HG03432 (cell line): Measurements from ENCODE around the gene DIAPH2.

Source experiments
- ATAC-seq: cut with Tn5 transposase; IDR thresholded peaks from one replicate; pipeline ENCODE4 v1.9.1; 2021; ENCODE audit warnings: mild to moderate bottlenecking, moderate library complexity; ENCODE audit not compliant: unreplicated experiment

Gene DIAPH2

GRCh38 chrX:96924581-96924980, 239.9 kb downstream of the DIAPH2 start:
- no peak for ATAC-seq

DNA sequence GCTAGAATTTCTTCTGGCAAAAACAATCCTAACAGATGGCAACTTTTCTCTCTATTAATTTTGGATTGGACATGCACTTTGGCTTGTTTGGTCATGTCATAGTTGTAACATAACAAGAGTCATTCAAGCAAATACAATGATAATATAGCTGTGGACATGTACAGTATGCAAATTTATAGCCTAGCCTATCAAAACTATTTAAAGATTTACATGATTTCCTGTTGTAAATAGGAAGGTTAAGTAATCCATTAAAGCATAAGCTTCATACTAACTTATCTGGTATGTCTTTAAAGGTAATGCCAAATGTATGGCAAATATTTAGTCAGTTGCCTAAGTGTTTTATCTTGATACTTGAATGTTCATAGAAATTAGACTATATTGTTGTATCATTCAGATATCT, 244.4 kb downstream of the DIAPH2 start:
- no peak for ATAC-seq

DNA sequence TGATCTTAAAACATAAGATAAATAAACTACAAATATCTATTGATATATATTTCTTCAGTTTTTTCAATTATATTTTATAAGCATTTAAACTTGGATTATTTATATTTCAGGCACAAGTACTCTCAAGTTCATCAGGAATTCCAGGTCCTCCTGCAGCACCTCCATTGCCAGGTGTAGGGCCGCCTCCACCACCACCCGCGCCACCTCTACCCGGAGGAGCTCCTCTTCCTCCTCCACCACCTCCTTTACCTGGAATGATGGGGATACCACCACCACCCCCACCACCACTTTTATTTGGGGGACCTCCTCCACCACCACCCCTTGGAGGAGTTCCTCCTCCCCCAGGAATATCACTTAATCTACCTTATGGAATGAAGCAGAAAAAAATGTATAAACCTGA, 273.1 kb downstream of the DIAPH2 start:
- ATAC-seq: no peak

DNA sequence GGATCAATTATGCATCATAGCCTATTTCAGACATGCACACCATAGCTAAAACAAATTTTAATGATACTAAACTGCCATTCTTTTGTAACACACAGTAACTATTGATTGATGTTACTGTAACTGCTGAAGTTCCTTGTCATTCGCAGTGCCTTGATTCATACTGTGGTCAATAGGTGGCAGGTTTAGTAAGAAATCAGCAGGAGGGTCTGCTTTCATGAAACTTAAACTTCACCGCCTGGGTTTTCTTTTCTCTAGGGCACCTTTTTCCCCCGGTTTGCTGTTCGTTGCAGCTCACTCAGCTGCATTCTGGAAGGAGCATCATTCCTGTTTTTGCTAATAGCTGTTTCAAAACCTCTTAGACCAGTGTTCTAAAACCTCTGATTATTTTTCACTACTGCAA, 287.2 kb downstream of the DIAPH2 start:
- no peak for ATAC-seq

- ATAC-seq: no peak
These were observed 294.3 kb downstream of the DIAPH2 start for GRCh38 chrX:96978906-96979305.

- no peak for ATAC-seq
These were observed 295.1 kb downstream of the DIAPH2 start for GRCh38 chrX:96979766-96980165.

DNA sequence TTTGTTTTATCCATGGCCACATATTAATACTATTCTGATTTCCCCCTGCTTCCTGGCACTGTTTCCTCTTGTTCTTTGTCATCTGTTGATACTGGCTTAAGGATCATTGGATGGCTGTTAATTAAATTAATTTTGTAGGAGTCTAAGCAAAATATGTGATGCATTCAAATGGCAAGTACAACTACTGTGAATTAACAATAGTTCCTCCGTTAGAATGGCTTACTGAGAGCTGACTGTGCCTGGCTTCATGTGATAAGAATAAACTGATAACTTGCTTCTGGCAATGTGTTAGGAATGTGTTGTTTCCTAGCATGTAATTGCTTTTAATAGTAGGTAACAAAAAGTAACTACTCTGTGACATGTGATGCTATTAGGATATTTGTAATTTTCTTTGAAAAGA, 297.5 kb downstream of the DIAPH2 start:
- ATAC-seq: no peak

GRCh38 chrX:96984538-96984937, 299.9 kb downstream of the DIAPH2 start:
- no peak for ATAC-seq

GRCh38 chrX:96985046-96985445, 300.4 kb downstream of the DIAPH2 start:
- ATAC-seq: no peak

GRCh38 chrX:96987228-96987627, 302.6 kb downstream of the DIAPH2 start:
- ATAC-seq: no peak

GRCh38 chrX:96989830-96990571, 305.4 kb downstream of the DIAPH2 start:
- no peak for ATAC-seq

- no peak for ATAC-seq
These were observed 309.5 kb downstream of the DIAPH2 start for GRCh38 chrX:96994093-96994492.

DNA sequence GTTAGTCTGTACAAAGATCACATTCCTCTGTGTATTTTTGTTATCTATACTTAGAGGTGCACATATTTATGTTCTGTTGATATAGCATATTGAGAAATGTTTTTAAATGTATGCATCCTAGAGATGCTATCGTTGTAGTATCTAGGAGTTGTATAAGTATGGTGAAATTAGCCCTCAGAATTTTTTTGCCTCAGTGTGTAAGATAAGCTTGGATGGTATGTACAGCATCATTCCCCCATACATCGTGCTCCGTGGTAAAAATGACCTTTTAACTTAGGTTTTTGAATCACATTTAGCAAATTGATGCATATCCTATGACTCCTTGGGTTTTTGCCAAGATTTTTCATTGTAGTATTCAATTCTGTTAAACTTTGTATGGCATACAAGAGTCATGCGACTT, 312.6 kb downstream of the DIAPH2 start:
- ATAC-seq: no peak

DNA sequence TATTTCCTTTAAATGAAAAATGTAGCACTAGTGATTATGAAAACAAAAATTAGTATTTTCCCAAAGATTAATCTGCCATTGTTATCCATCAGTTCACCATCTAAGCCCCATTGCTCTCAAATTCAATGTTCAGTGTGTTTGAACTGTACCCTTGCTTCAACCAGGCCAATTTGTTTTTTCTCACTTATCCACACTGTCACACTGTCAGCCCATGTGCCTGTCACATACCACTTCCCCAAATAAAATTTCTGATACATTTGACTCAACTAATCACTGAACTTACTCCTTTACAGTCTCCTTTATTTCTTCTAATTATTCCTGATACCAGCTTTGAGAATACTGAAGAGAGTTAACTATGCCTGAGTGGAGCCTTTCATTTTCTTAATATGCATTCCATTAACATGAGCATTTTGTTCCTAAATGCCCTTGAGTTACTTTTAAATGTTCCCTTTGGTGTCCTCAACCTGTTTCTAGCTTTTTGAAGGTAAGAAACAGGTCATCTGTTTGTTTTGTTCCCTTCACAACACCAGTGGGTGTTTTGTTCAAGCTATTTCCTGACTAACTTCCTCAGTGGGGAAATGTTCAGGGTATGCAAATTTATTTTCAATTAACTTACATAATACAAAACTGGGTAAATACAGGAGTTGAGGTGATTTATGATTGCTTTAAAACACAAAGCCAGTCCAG, 316.2 kb downstream of the DIAPH2 start:
- no peak for ATAC-seq

DNA sequence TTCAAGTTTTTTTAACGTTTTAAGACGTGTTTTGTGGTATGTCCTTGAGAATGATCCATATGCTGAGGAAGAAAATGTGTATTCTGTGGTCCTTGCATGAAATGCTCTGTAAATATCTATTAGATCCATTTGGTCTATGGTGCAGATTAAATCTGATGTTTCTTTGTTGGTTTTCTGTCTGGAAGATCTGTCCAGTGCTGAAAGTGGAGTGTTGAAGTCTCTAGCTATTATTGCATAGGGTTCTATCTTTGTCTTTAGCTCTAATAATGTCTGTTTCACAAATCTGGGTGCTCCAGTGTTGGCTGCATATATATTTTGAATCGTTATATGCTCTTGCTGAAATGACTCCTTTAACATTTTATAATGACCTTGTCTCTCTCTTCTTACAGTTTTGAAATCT, 321.5 kb downstream of the DIAPH2 start:
- no peak for ATAC-seq

DNA sequence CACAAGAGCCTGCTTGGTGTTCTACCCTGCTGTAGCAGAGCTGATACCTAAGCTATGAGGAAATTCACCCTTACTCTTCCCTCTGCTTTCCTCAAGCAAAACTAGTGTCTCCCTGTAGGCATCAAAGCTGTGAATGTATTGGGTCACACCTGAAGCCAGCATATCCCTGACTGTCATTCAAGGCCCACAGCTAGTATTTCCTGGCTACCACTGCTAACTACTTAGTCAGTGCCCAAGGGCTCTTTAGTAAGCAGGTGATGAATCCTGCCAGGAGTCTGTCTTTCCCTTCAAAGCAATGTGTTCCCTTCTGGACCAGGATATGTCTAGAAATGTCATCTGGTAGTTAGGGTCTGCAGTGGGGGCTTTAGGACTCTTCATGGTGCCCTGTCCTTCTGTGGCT, 324.7 kb downstream of the DIAPH2 start:
- no peak for ATAC-seq

DNA sequence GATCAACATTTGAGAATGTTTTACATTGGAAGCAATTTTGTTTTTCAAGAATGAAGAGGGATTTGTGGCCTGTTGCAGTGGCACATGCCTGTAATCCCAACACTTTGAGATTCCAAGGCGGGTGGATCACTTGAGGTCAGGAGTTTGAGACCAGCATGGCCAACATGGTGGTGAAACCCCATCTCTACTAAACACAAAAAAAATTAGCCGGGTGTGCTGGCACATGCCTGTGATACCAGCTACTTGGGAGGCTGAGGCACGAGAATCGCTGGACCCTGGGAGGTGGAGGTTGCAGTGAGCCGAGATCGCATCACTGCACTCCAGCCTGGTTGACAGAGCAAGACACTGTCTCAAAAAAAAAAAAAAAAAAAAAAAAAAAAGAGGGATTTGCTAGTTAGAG, 326.9 kb downstream of the DIAPH2 start:
- no peak for ATAC-seq

DNA sequence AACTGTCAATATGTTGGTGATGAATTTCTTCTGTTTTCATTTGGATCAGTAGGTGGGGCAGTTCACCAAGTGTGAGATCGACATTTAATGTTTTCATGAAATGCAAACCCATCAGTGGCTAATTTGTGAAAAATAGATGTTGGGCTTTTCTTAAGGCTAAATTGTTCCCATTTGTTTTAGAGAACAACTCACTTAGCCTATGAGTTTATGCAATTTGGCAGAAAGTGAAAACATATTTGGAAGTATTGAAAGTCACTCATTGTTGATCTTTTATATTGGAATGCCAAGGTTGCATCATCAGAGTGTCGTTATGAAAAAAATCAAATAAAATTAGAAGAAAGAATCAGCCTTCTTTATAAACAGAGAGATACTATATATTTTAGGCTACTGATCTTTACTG, 331.5 kb downstream of the DIAPH2 start:
- ATAC-seq: no peak

DNA sequence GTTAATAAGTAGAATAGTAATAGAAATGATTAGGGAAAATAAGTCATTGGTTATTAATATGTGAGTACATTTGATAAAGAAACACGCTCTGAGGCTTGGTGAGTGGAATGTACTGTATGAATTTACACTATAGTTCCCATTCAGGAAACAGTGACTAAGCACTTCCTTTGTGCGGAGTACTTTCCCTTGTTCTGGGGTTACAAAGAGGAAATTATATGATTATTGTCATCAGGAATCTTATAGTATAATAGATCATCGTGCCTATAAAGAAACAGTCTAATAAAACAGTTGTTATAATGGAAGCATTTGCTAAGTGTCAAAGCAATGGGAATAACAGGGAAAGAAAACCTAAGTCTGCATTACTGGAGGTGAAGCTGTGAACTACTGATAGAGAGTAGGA, 337.0 kb downstream of the DIAPH2 start:
- ATAC-seq: no peak

- ATAC-seq: no peak
These were observed 341.8 kb downstream of the DIAPH2 start for GRCh38 chrX:97026406-97026805.

DNA sequence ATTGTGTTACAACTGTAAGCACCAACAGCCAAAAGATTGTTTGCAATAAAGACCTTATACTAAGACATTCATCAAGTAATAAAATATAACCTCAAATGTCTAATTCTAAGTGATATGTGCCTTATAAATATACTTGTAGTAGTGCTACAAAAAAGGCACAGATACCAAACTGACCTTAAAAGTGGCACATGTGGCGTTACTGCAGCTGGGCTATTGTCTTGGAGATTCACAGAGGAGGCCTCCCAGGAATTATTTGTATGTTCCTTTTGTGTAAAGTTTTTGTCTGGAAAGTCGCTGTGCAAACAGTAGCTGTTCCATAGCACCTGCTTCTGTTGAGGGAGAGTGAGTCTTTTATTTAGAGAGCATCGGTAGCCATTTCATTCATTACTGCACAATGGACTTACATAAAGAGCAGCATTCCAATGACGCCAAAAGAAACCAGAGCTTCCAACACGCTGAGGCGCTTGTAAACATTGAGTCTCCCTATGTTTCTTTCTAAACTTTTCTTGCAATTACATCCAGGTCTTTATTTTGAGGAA, 342.8 kb downstream of the DIAPH2 start:
- ATAC-seq: no peak

DNA sequence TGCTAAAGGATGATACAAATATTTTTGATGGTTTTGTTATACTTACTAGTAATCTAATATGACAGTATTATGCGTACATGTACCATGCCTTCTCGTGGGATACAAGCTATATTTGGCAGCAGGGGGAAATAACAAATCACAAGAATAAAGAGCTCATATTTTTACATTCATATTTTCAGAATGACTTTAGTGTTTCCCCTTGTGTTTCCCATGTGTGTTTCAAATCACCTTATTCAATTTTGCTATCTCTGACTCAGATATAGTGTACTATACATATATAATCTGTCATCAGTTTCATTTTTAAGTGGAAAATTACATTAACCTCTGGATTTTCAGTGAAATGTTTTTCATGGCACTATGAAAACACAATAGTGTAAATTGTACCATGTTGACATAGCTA, 345.8 kb downstream of the DIAPH2 start:
- peak; percentile 70 for ATAC-seq
